ENCODE results near the gene NDUFV2. TPM values are rescaled to one million over a fixed set of nuclear protein-coding genes. Genes with fewer than 3 reads are reported as not detected.

The NDUFV2 gene
- total and polyA plus RNA-seq, 2 of the 8 experiments (the other 6 are each of a cell fraction or from before 2014, with no cell fraction given): 90.8 to 191 TPM

- no peak for TF ChIP-seq SRF (IDR thresholded peaks at IDR 0.05; ENCODE audit: low read depth, low read length)
- TF ChIP-seq E2F6 (IDR thresholded peaks at IDR 0.05): no peak
- TF ChIP-seq YY1 (IDR thresholded peaks at IDR 0.05; ENCODE audit: low read depth, low read length): no peak
- TF ChIP-seq HDAC6 (IDR thresholded peaks at IDR 0.05; ENCODE audit: low read depth, low read length): no peak
- TF ChIP-seq GTF2F1 (IDR thresholded peaks at IDR 0.05; ENCODE audit: borderline replicate concordance, low read depth, low read length): no peak
- TF ChIP-seq POLR2AphosphoS5 (IDR thresholded peaks at IDR 0.05; ENCODE audit: low read depth, low read length): no peak
- TF ChIP-seq BCL11A (IDR thresholded peaks at IDR 0.05; ENCODE audit: low read depth in 2 of 2, low read length in 2 of 2): no peak
These were observed 27.7 kb downstream of the NDUFV2 start (continued) for GRCh38 chr18:9130195-9130594.
